GM12878 (cell line): ENCODE data around the gene TMEM170B.

Source experiments
- CBX3 ChIP-seq: fragments of 200-600 bp; sonication (generic); IDR thresholded peaks from 2 replicates; pipeline ENCODE4 v1.6.1; 2016; ENCODE audit warnings: low read depth, borderline replicate concordance
- CTCF ChIP-seq, 3 experiments: IDR thresholded peaks in 2 of 3; conservative IDR thresholded peaks in 1 of 3; 2 replicates each; pipeline ENCODE4 v1.5.1; 2011; ENCODE audit warnings: low read depth in 3 of 3, low read length in 3 of 3, mild to moderate bottlenecking in 3 of 3, control low read depth in 2 of 3, moderate library complexity in 2 of 3, inconsistent platforms in 1 of 3, mixed read lengths in 1 of 3; ENCODE audit not compliant: control insufficient read depth in 2 of 3, insufficient read depth in 1 of 3; ENCODE audit errors: extremely low read depth in 1 of 3
- GABPA ChIP-seq: IDR thresholded peaks from 2 replicates; pipeline ENCODE4 v1.6.1; 2014; ENCODE audit warnings: antibody characterized with exemption, low read depth, mild to moderate bottlenecking, inconsistent platforms

GRCh38 chr6:11621119-11621518, 83.6 kb downstream of the TMEM170B start:
- TF ChIP-seq GABPA = no peak
- TF ChIP-seq CBX3 = no peak
- no peak for TF ChIP-seq CTCF (IDR thresholded peaks at IDR 0.05 in 2 of 3, conservative IDR thresholded peaks at IDR 0.05 in 1 of 3; ENCODE audit: control insufficient read depth in 2 of 3, extremely low read depth in 1 of 3, insufficient read depth in 1 of 3, low read depth in 3 of 3, low read length in 3 of 3)
